Spleen (tissue), 11 donors: Measurements from ENCODE around the gene ISOC1. TPM values are rescaled to one million over a fixed set of nuclear protein-coding genes. Genes with fewer than 3 reads are reported as not detected.

ENCODE experiments used
- DNase-seq: peaks from one replicate; pipeline ENCODE4 v3.0.0-alpha.2; 2020
- H3K27ac ChIP-seq, 8 donors: fragments of 200-600 bp; sonication (generic) in 7 of 8; 1 replicate in 4 of 8; 2 replicates in 4 of 8; pipeline versions ENCODE4 v1.5.0 to v1.8.0; 2016 to 2021; ENCODE audit warnings: inconsistent platforms in 4 of 8, mild to moderate bottlenecking in 4 of 8, moderate library complexity in 1 of 8
- H3K27me3 ChIP-seq, 7 donors: fragments of 200-600 bp; sonication (generic) in 6 of 7; replicated peaks in 1 of 7; 1 replicate in 4 of 7; 2 replicates in 3 of 7; pipeline versions ENCODE4 v1.5.0 to v1.8.0; 2016 to 2021; ENCODE audit warnings: inconsistent platforms in 3 of 7, mild to moderate bottlenecking in 1 of 7
- H3K36me3 ChIP-seq, 6 donors: fragments of 200-600 bp; sonication (generic) in 5 of 6; 1 replicate in 4 of 6; 2 replicates in 2 of 6; pipeline versions ENCODE4 v1.5.0 to v1.8.0; 2016 to 2021; ENCODE audit warnings: inconsistent platforms in 2 of 6
- H3K4me1 ChIP-seq, 6 donors: fragments of 200-600 bp; sonication (generic) in 5 of 6; 1 replicate in 3 of 6; 2 replicates in 3 of 6; pipeline versions ENCODE4 v1.5.0 to v1.8.0; 2016 to 2021; ENCODE audit warnings: inconsistent platforms in 3 of 6
- H3K4me3 ChIP-seq, 8 donors: fragments of 200-600 bp; sonication (generic) in 7 of 8; 1 replicate in 4 of 8; 2 replicates in 4 of 8; pipeline versions ENCODE4 v1.5.0 to v1.8.0; 2016 to 2021; ENCODE audit warnings: inconsistent platforms in 4 of 8, mild to moderate bottlenecking in 4 of 8, moderate library complexity in 2 of 8
- H3K9me3 ChIP-seq, 8 donors: fragments of 200-600 bp; sonication (generic) in 7 of 8; 1 replicate in 4 of 8; 2 replicates in 4 of 8; pipeline versions ENCODE4 v1.5.0 to v1.8.0; 2016 to 2021; ENCODE audit warnings: inconsistent platforms in 4 of 8
- POLR2A ChIP-seq, 3 donors: fragments of 450-650 bp; IDR thresholded peaks; one replicate each; pipeline ENCODE4 v1.5.1; 2017; ENCODE audit warnings: antibody characterized with exemption in 3 of 3, mild to moderate bottlenecking in 1 of 3
- POLR2AphosphoS5 ChIP-seq, 3 donors: sonication (generic); formaldehyde crosslinking; IDR thresholded peaks; one replicate each; pipeline ENCODE4 v1.5.1; 2017; ENCODE audit warnings: antibody characterized with exemption in 3 of 3
- WGBS, 5 donors: extraction: QIAGEN DNeasy Blood & Tissue Kit in 3 of 5; methylation state at CpG; one replicate each; pipeline versions ENCODE4 v1.1.5 to v1.1.7; 2013 to 2018; 5-methylcytosine and 5-hydroxymethylcytosine counted together
- intact Hi-C: fragments of 100-400 bp; cut with DNase I; formaldehyde crosslinking; loops from one replicate; pipeline ENCODE4 v1.15.0; 2023; ENCODE audit warnings: low total_unique reads
- polyA plus RNA-seq, 3 donors: library from polyadenylated mRNA; stranded (reverse); fragments of 200-250 nt; gene quantifications; one replicate each; pipeline ENCODE4 v1.2.1, GENCODE V29; 2013
- total RNA-seq, 7 donors: library from RNA; depleted of rRNA in 3 of 7; stranded (reverse); fragments of >200 nt in 3 of 7; fragmentation: NEBNext Ultra II Directional in 4 of 7; extraction: Animal tissue kit (Norgen Biotek cat#: 25700) in 4 of 7; gene quantifications; one replicate each; pipeline versions ENCODE4 v1.1.0 to v1.2.1, GENCODE V29; 2016 to 2021
- TF ChIP-seq, protein P1 (sequence below), 11 experiments: fragments of 200-600 bp in 7 of 11; fragments of 450-650 bp in 4 of 11; sonication (generic) in 4 of 11; IDR thresholded peaks in 8 of 11; conservative IDR thresholded peaks in 3 of 11; 1 replicate in 7 of 11; 2 replicates in 4 of 11; pipeline versions ENCODE4 v1.4.0 to v1.8.0; 2016 to 2021; ENCODE audit warnings: antibody characterized with exemption in 11 of 11, inconsistent platforms in 4 of 11, mild to moderate bottlenecking in 1 of 11
- donor health status: healthy with polysubstance abuse.
- donor health status: DM: no; HTN: no; CAD: no; lungs with moderate emphysema.
- donor health status: DM: no; HTN: no; CAD: no.
- donor health status: Bipolar disorder and iron deficiency.
- donor health status: healthy.
- donor health status: DM: no; HTN: no; CAD: no.
- donor health status: DM: yes; HTN: yes; CAD: no.

The ISOC1 gene
- total and polyA plus RNA-seq, 10 donors, result 7.2 to 22.9 (median 12.4) TPM

DNA sequence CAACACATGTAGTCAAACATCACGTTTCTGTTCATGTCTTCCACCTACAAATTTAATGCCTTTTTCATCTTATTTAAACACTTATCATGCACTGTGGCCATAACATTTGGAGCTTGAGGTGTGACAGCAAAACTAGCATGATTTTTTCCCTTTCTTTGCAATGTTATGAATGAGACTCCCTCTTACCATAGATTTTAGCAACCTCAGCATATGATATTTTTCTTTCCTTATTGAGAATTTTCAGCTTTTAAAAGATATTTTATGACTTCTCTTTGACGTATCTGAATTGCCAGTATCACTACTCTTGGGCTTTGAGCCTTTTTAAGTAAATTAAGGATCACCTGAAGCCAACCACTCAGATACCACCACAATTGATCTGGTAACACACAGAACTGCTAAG, 32.7 kb upstream of the ISOC1 start:
- 56 to 82% (median 66%) methylated on average over 2 of the region's 2 CpGs for WGBS, 5 donors
- TF ChIP-seq, protein P1, sequence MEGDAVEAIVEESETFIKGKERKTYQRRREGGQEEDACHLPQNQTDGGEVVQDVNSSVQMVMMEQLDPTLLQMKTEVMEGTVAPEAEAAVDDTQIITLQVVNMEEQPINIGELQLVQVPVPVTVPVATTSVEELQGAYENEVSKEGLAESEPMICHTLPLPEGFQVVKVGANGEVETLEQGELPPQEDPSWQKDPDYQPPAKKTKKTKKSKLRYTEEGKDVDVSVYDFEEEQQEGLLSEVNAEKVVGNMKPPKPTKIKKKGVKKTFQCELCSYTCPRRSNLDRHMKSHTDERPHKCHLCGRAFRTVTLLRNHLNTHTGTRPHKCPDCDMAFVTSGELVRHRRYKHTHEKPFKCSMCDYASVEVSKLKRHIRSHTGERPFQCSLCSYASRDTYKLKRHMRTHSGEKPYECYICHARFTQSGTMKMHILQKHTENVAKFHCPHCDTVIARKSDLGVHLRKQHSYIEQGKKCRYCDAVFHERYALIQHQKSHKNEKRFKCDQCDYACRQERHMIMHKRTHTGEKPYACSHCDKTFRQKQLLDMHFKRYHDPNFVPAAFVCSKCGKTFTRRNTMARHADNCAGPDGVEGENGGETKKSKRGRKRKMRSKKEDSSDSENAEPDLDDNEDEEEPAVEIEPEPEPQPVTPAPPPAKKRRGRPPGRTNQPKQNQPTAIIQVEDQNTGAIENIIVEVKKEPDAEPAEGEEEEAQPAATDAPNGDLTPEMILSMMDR (IDR thresholded peaks at IDR 0.05 in 8 of 11, conservative IDR thresholded peaks at IDR 0.05 in 3 of 11), result no peak
- TF ChIP-seq POLR2AphosphoS5 (IDR thresholded peaks at IDR 0.05) (no peak), POLR2A (IDR thresholded peaks at IDR 0.05) (no peak)
- Histone ChIP-seq H3K27me3 (no peaks in the 10 kb centered on the region), H3K9me3 (peaks cover 0 to 7% (median 1%) of the 10 kb centered on the region in 8 donors), H3K36me3 (no peaks in the 10 kb centered on the region), H3K4me1 (no peaks in the 10 kb centered on the region), H3K27ac (no peak overlapping the region), H3K4me3 (no peak overlapping the region)
- no peak for DNase-seq
- intact Hi-C loops, result no loop called here

DNA sequence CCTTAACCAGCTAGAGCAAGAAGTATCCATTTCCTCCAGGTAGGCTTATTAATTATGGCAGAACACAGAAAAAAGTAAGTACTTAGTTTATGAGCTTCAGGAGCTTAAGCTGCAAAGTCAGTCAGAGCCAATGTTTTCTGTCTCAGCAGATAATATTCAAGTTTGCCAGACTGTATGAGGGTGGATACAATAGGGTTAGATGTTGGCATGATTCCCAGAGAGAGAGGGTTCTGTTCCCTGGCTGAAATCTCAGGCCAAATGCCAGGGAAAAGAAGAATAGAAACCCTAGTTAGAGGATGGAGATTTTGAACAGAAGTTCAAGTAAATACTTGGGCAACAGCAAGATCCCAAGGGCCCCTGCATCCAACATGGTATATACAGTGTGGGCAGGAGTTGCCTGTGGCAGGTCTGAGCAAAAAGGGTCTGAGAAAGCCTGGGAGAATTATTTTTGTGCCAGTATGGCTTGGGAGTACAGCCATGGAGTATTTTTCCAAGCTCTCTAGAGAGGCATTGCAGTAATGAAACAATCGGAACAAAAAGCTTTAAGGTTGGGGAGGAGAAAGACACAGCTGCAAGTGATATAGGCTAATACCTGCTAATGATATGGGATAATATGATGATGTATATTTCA, 31.0 kb upstream of the ISOC1 start:
- DNase-seq, result no peak
- Histone ChIP-seq H3K27me3 (no peaks in the 10 kb centered on the region), H3K36me3 (no peaks in the 10 kb centered on the region), H3K27ac (no peak overlapping the region), H3K9me3 (no peaks in the 10 kb centered on the region), H3K4me1 (no peaks in the 10 kb centered on the region), H3K4me3 (no peak overlapping the region)
- intact Hi-C loops, result no loop called here
- 82 to 98% (median 87%) methylated on average over 1 of the region's 1 CpG for WGBS, 5 donors
- TF ChIP-seq POLR2A (IDR thresholded peaks at IDR 0.05) (no peak), POLR2AphosphoS5 (IDR thresholded peaks at IDR 0.05) (no peak)
- TF ChIP-seq, protein P1 (IDR thresholded peaks at IDR 0.05 in 8 of 11, conservative IDR thresholded peaks at IDR 0.05 in 3 of 11), result no peak

DNA sequence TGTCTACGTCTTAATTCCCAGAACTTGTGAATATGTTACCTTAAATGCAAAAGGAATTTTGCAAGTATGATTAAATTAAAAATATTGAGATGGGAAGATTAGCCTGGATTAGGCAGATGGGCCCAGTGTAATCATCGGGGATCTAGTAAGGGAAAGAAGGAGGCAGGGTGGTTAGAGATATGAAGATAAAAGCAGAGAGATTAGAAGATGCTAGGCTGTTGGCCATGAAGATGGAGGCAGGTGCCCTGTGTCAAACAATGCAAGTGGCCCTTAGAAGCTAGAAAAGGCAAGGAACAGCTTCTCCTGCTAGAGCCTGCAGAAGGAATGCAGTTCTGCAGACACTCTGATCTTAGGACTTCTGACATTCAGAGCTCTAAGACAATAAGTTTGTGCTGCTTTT, 28.8 kb upstream of the ISOC1 start:
- Histone ChIP-seq H3K4me3 (no peak overlapping the region), H3K27ac (no peak overlapping the region), H3K4me1 (no peaks in the 10 kb centered on the region), H3K36me3 (no peaks in the 10 kb centered on the region), H3K27me3 (no peaks in the 10 kb centered on the region), H3K9me3 (no peaks in the 10 kb centered on the region)
- DNase-seq, result no peak
- intact Hi-C loops, result no loop called here
- no peak for TF ChIP-seq POLR2AphosphoS5 (IDR thresholded peaks at IDR 0.05)
- TF ChIP-seq POLR2A (IDR thresholded peaks at IDR 0.05), result no peak
- TF ChIP-seq, protein P1 (IDR thresholded peaks at IDR 0.05 in 8 of 11, conservative IDR thresholded peaks at IDR 0.05 in 3 of 11), result no peak
- WGBS, 5 donors, result 91 to 97% (median 94%) methylated on average over 2 of the region's 2 CpGs

DNA sequence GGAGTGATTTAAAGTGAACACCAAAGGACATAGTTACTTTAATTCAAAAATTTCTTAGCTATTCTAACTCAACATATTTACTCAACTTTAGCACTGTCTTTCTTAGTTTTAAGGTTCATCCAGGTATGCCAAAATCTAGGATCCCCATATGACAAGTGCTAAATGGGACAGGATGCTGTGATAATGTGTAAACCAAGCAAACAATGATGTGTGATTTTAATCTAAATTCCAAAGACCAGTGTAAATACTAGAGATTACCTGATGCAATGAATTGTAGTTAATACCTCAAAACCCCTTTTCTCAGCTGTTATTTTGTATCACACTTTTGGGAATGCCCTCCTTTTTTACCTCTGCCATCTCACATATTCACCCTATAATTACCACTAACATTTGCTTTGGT, 26.8 kb upstream of the ISOC1 start:
- Histone ChIP-seq H3K36me3 (no peaks in the 10 kb centered on the region), H3K27ac (no peak overlapping the region), H3K9me3 (no peaks in the 10 kb centered on the region), H3K4me1 (no peaks in the 10 kb centered on the region), H3K27me3 (peaks cover 0 to 7% (median 0%) of the 10 kb centered on the region in 7 donors), H3K4me3 (no peak overlapping the region)
- TF ChIP-seq, protein P1 (IDR thresholded peaks at IDR 0.05 in 8 of 11, conservative IDR thresholded peaks at IDR 0.05 in 3 of 11), result no peak
- no peak for TF ChIP-seq POLR2A (IDR thresholded peaks at IDR 0.05)
- no peak for TF ChIP-seq POLR2AphosphoS5 (IDR thresholded peaks at IDR 0.05)
- intact Hi-C loops, result no loop called here
- no peak for DNase-seq
